Measurements from ENCODE around the gene SLC25A1. TPM values are rescaled to one million over a fixed set of nuclear protein-coding genes. Genes with fewer than 3 reads are reported as not detected.

The SLC25A1 gene
- total and polyA plus RNA-seq, 10 of the 15 experiments (the other 5 are each of a cell fraction or from before 2014, with no cell fraction given), result 2.3 to 79.0 (median 30.3) TPM

- ChIA-PET CTCF (no interaction called here), RAD21 (ENCODE audit: unreplicated experiment) (no interaction called here), POLR2A (no interaction called here), SMC1A (ENCODE audit: uncharacterized antibody, unreplicated experiment) (no interaction called here)
- FAIRE-seq, result no peak
- Histone ChIP-seq H3K27ac (ENCODE audit: control insufficient read depth, insufficient read depth) (no peak overlapping the region), H3K4me1 (ENCODE audit: control insufficient read depth, insufficient read depth, low read length) (no peaks in the 10 kb centered on the region), H3K36me3 (ENCODE audit: control insufficient read depth in 2 of 2, insufficient read depth in 2 of 2, low read length in 1 of 2) (no peaks in the 10 kb centered on the region), H3K4me2 (ENCODE audit: control insufficient read depth, insufficient read depth) (no peak overlapping the region), H3K79me2 (ENCODE audit: control insufficient read depth, insufficient read depth, low read length) (no peaks in the 10 kb centered on the region), H4K20me1 (ENCODE audit: control insufficient read depth, insufficient read depth) (no peaks in the 10 kb centered on the region), H3K9ac (ENCODE audit: control insufficient read depth, insufficient read depth, low read length) (no peak overlapping the region), H2AFZ (ENCODE audit: control insufficient read depth, low read depth, low read length) (no peak overlapping the region), H3K4me3 (no peak overlapping the region), H3K27me3 (replicated peaks in 1 of 2; ENCODE audit: control insufficient read depth in 2 of 2, insufficient read depth in 2 of 2, low read length in 1 of 2) (peaks cover 0 to 7% of the 10 kb centered on the region in 2 experiments; a peak in 2 of 4 replicates), H3K9me3 (replicated peaks; ENCODE audit: control insufficient read depth, insufficient read depth, low read length) (no peaks in the 10 kb centered on the region)
- 48% methylated on average over 14 of the region's 14 CpGs for WGBS (ENCODE audit: insufficient coverage, insufficient replicate concordance, low lambda C conversion rate, missing lambda C conversion rate)
- in situ Hi-C loops (cut with MboI), result no loop called here
- TF ChIP-seq RELB (IDR thresholded peaks at IDR 0.05; ENCODE audit: low read depth) (no peak), ESRRA (IDR thresholded peaks at IDR 0.05; ENCODE audit: low read length) (no peak)
- intact Hi-C loops (cut with micrococcal nuclease; ENCODE audit: unreplicated experiment), result loop anchor here (10.0 kb wide), 1 partner anchor 55 kb away; no protein-coding TSS in a partner anchor
- no peak for ATAC-seq
- BruUV-seq (replicated peaks), result no TSS peak
- DNase-seq (ENCODE audit: low read depth, low spot score), result no peak
Measured at GRCh38 chr22:19210188-19210587, 31.7 kb upstream of the SLC25A1 start.

GRCh38 chr22:19208287-19208847 is 29.8 kb upstream of the SLC25A1 start:
- 4% methylated on average over 4 of the region's 4 CpGs for WGBS (ENCODE audit: insufficient coverage, insufficient replicate concordance, low lambda C conversion rate, missing lambda C conversion rate)
- Histone ChIP-seq H3K27ac (ENCODE audit: control insufficient read depth, insufficient read depth) (no peak overlapping the region), H4K20me1 (ENCODE audit: control insufficient read depth, insufficient read depth) (no peaks in the 10 kb centered on the region), H3K4me2 (ENCODE audit: control insufficient read depth, insufficient read depth) (no peak overlapping the region), H3K9me3 (replicated peaks; ENCODE audit: control insufficient read depth, insufficient read depth, low read length) (no peaks in the 10 kb centered on the region), H3K79me2 (ENCODE audit: control insufficient read depth, insufficient read depth, low read length) (no peaks in the 10 kb centered on the region), H3K9ac (ENCODE audit: control insufficient read depth, insufficient read depth, low read length) (no peak overlapping the region), H3K4me3 (no peak overlapping the region), H3K27me3 (replicated peaks in 1 of 2; ENCODE audit: control insufficient read depth in 2 of 2, insufficient read depth in 2 of 2, low read length in 1 of 2) (peaks cover 2 to 6% of the 10 kb centered on the region in 2 experiments; a peak in 3 of 4 replicates), H2AFZ (ENCODE audit: control insufficient read depth, low read depth, low read length) (no peak overlapping the region), H3K4me1 (ENCODE audit: control insufficient read depth, insufficient read depth, low read length) (no peaks in the 10 kb centered on the region), H3K36me3 (ENCODE audit: control insufficient read depth in 2 of 2, insufficient read depth in 2 of 2, low read length in 1 of 2) (no peaks in the 10 kb centered on the region)
- no TSS peak for BruUV-seq (replicated peaks)
- in situ Hi-C loops (cut with MboI), result no loop called here
- DNase-seq (ENCODE audit: low read depth, low spot score) (no peak), ATAC-seq (no peak), FAIRE-seq (no peak)
- ChIA-PET CTCF (no interaction called here), RAD21 (ENCODE audit: unreplicated experiment) (no interaction called here), POLR2A (no interaction called here), SMC1A (ENCODE audit: uncharacterized antibody, unreplicated experiment) (no interaction called here)
- TF ChIP-seq ATF7 (IDR thresholded peaks at IDR 0.05; ENCODE audit: low read depth) (no peak), PBX3 (IDR thresholded peaks at IDR 0.05; ENCODE audit: insufficient replicate concordance, low read depth, low read length) (no peak)
- intact Hi-C loops (cut with micrococcal nuclease; ENCODE audit: unreplicated experiment), result no loop called here

Measured in GM12878 (cell line).